Measurements from ENCODE around the gene KLHL34. TPM values are rescaled to one million over a fixed set of nuclear protein-coding genes. Genes with fewer than 3 reads are reported as not detected.

KLHL34 gene
- total RNA-seq, 1 donor from 2014 or later, result not detected

DNA sequence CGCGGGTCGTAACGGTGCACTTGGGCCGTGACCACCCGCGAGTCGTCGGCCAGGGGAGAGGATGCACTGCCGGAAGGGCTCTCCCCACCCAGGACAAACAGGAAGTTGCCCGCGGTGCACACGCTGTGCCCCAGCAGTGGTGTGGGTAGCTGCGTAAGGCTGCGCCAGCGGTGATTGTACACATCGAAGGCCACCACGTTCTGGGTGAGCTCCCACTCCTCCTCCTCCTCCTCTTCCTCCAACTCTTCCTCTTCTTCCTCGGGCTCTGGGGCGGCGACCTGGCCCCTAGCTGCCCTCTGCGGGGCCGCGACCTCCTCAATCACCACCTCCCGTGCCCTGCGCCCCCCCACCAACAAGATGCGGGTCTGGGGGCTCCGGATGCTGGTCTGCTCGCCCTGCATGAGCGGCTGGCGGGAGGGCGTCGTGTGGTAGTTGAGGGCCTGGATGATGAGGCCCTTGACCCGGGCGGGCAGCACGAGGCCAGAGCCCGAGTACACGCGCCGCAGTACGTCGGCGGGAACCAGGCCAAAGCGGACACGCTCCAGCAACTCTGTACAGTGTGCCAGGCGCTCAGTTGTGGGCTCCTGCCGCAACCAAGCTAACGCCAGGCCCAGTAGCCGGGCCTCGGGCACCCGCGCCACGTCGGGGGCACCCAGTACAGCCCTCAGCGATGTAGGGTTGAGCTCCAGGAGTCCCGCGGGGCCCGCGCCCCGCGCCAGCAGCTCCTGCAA lies 1.4 kb downstream of the KLHL34 start:
- H4K20me1 ChIP-seq (ENCODE audit: insufficient read depth, low read length), result no peaks in the 10 kb centered on the region
- DNase-seq (ENCODE audit: low read depth), result no peak
- no peaks in the 10 kb centered on the region for H3K27me3 ChIP-seq (ENCODE audit: insufficient read depth, low read length)
- TF ChIP-seq, protein P1, sequence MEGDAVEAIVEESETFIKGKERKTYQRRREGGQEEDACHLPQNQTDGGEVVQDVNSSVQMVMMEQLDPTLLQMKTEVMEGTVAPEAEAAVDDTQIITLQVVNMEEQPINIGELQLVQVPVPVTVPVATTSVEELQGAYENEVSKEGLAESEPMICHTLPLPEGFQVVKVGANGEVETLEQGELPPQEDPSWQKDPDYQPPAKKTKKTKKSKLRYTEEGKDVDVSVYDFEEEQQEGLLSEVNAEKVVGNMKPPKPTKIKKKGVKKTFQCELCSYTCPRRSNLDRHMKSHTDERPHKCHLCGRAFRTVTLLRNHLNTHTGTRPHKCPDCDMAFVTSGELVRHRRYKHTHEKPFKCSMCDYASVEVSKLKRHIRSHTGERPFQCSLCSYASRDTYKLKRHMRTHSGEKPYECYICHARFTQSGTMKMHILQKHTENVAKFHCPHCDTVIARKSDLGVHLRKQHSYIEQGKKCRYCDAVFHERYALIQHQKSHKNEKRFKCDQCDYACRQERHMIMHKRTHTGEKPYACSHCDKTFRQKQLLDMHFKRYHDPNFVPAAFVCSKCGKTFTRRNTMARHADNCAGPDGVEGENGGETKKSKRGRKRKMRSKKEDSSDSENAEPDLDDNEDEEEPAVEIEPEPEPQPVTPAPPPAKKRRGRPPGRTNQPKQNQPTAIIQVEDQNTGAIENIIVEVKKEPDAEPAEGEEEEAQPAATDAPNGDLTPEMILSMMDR (IDR thresholded peaks at IDR 0.05; ENCODE audit: insufficient read depth, low read depth, low read length), result no peak
- TF ChIP-seq EZH2 (IDR thresholded peaks at IDR 0.05; ENCODE audit: insufficient read depth, low read length), result no peak
- no peak overlapping the region for H3K27ac ChIP-seq (ENCODE audit: low read depth, low read length)
- peaks cover 7% of the 10 kb centered on the region for H3K27me3 Mint-ChIP-seq (ENCODE audit: low read depth, unreplicated experiment)
- peak overlapping the region; percentile 47 for H2AFZ ChIP-seq (ENCODE audit: low read depth, low read length)
- H3K4me3 Mint-ChIP-seq (ENCODE audit: unreplicated experiment), result no peak overlapping the region
- no peaks in the 10 kb centered on the region for H3K4me1 Mint-ChIP-seq (ENCODE audit: low read depth, unreplicated experiment)
- no peak overlapping the region for H3K27ac Mint-ChIP-seq (ENCODE audit: unreplicated experiment)
- no peak overlapping the region for H3K4me3 ChIP-seq (ENCODE audit: insufficient read depth, low read depth, low read length)
- H3K79me2 ChIP-seq (ENCODE audit: insufficient read depth, low read length), result no peaks in the 10 kb centered on the region
- FAIRE-seq, result no peak
- H3K9me3 Mint-ChIP-seq (ENCODE audit: unreplicated experiment), result no peaks in the 10 kb centered on the region
- no peaks in the 10 kb centered on the region for H3K36me3 ChIP-seq (ENCODE audit: insufficient read depth, low read length)
- H3K4me1 ChIP-seq (ENCODE audit: insufficient read depth, low read length), result no peaks in the 10 kb centered on the region
- no peak overlapping the region for H3K9ac ChIP-seq (ENCODE audit: low read length)
- H3K9me3 ChIP-seq (ENCODE audit: insufficient read depth, low read depth, low read length), result no peaks in the 10 kb centered on the region
- H3K36me3 Mint-ChIP-seq (ENCODE audit: low read depth, unreplicated experiment), result no peaks in the 10 kb centered on the region
- no peak overlapping the region for H3K4me2 ChIP-seq (ENCODE audit: low read length)

DNA sequence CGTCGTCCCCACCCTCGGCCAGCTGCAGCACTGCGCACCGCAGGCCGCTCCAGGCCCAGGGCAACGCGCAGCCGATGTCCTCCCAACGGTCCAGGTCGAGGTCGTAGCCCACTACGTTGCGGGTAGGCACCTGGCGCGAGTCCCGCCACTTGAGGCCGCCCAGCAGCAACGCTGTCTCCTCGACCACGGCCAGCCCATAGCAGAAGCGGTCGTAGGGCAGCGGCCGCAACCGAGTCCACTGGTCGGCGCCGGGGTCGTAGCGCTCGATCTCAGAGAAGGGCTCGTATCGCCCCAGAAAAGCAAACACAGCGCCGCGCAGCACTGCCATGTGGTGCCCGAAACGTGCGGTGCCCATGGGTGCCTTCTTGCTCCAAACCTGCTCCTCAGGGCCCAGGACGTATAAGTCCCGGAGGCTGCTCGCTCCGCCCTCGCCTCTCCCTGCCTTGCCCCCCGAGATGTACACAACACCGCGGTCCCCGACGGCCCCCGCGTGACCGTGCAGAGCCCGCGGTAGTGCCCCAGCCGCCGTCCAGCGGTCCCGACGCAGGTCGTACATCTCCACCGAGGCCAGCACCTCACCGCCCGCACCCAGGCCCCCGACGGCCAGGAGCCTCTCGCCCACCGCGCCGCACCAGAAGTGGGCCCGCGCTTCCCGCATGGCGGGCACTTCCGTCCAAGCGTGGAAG lies 2.1 kb downstream of the KLHL34 start:
- Mint-ChIP-seq H3K36me3 (ENCODE audit: low read depth, unreplicated experiment) (no peaks in the 10 kb centered on the region), H3K27me3 (ENCODE audit: low read depth, unreplicated experiment) (peaks cover 7% of the 10 kb centered on the region), H3K9me3 (ENCODE audit: unreplicated experiment) (no peaks in the 10 kb centered on the region), H3K27ac (ENCODE audit: unreplicated experiment) (no peak overlapping the region), H3K4me3 (ENCODE audit: unreplicated experiment) (no peak overlapping the region), H3K4me1 (ENCODE audit: low read depth, unreplicated experiment) (no peaks in the 10 kb centered on the region)
- H4K20me1 ChIP-seq (ENCODE audit: insufficient read depth, low read length), result no peaks in the 10 kb centered on the region
- H3K4me3 ChIP-seq (ENCODE audit: insufficient read depth, low read depth, low read length), result no peak overlapping the region
- no peak for TF ChIP-seq EZH2 (IDR thresholded peaks at IDR 0.05; ENCODE audit: insufficient read depth, low read length)
- TF ChIP-seq, protein P1 (IDR thresholded peaks at IDR 0.05; ENCODE audit: insufficient read depth, low read depth, low read length), result no peak
- DNase-seq (ENCODE audit: low read depth) (no peak), FAIRE-seq (no peak)
- no peaks in the 10 kb centered on the region for H3K79me2 ChIP-seq (ENCODE audit: insufficient read depth, low read length)
- H2AFZ ChIP-seq (ENCODE audit: low read depth, low read length), result peak overlapping the region; percentile 47
- H3K4me1 ChIP-seq (ENCODE audit: insufficient read depth, low read length), result no peaks in the 10 kb centered on the region
- H3K4me2 ChIP-seq (ENCODE audit: low read length), result no peak overlapping the region
- H3K27ac ChIP-seq (ENCODE audit: low read depth, low read length), result no peak overlapping the region
- H3K27me3 ChIP-seq (ENCODE audit: insufficient read depth, low read length), result no peaks in the 10 kb centered on the region
- no peaks in the 10 kb centered on the region for H3K36me3 ChIP-seq (ENCODE audit: insufficient read depth, low read length)
- no peak overlapping the region for H3K9ac ChIP-seq (ENCODE audit: low read length)
- H3K9me3 ChIP-seq (ENCODE audit: insufficient read depth, low read depth, low read length), result no peaks in the 10 kb centered on the region

DNA sequence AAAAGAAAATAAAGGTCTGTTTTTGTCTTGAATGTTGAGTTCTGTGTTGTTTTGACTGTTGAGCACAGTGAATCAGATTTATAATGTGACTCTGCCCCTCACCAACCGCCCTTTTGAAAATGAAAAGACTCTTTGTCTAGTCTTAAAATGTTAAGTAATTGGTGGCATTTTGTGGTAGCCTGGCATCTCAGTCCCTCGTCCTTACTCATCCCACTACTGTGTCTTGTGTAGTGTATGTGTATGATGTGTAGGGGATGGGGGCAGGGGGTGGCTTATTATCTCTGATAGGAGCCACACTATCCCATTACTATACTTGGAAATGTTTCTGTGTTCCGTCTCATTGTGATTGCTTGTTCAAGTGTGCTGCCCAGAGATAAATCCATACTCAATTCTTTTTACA lies 12.2 kb downstream of the KLHL34 start:
- Mint-ChIP-seq H3K27ac (ENCODE audit: unreplicated experiment) (no peak overlapping the region), H3K4me1 (ENCODE audit: low read depth, unreplicated experiment) (no peaks in the 10 kb centered on the region), H3K36me3 (ENCODE audit: low read depth, unreplicated experiment) (no peaks in the 10 kb centered on the region), H3K4me3 (ENCODE audit: unreplicated experiment) (no peak overlapping the region), H3K9me3 (ENCODE audit: unreplicated experiment) (no peaks in the 10 kb centered on the region), H3K27me3 (ENCODE audit: low read depth, unreplicated experiment) (no peaks in the 10 kb centered on the region)
- H3K79me2 ChIP-seq (ENCODE audit: insufficient read depth, low read length), result no peaks in the 10 kb centered on the region
- H3K4me2 ChIP-seq (ENCODE audit: low read length), result no peak overlapping the region
- H2AFZ ChIP-seq (ENCODE audit: low read depth, low read length), result no peak overlapping the region
- FAIRE-seq, result no peak
- H3K9ac ChIP-seq (ENCODE audit: low read length), result no peak overlapping the region
- TF ChIP-seq, protein P1 (IDR thresholded peaks at IDR 0.05; ENCODE audit: insufficient read depth, low read depth, low read length), result no peak
- no peak for TF ChIP-seq EZH2 (IDR thresholded peaks at IDR 0.05; ENCODE audit: insufficient read depth, low read length)
- no peak for DNase-seq (ENCODE audit: low read depth)
- H4K20me1 ChIP-seq (ENCODE audit: insufficient read depth, low read length), result no peaks in the 10 kb centered on the region
- no peaks in the 10 kb centered on the region for H3K27me3 ChIP-seq (ENCODE audit: insufficient read depth, low read length)
- no peaks in the 10 kb centered on the region for H3K36me3 ChIP-seq (ENCODE audit: insufficient read depth, low read length)
- H3K4me3 ChIP-seq (ENCODE audit: insufficient read depth, low read depth, low read length), result no peak overlapping the region
- H3K4me1 ChIP-seq (ENCODE audit: insufficient read depth, low read length), result no peaks in the 10 kb centered on the region
- no peaks in the 10 kb centered on the region for H3K9me3 ChIP-seq (ENCODE audit: insufficient read depth, low read depth, low read length)
- no peak overlapping the region for H3K27ac ChIP-seq (ENCODE audit: low read depth, low read length)
